ENCODE measurements around the gene DUSP15.

DUSP15 gene

GRCh38 chr20:31894980-31895675 is 24.8 kb upstream of the DUSP15 start:
- no peak for DNase-seq

GRCh38 chr20:31890646-31891045 is 20.3 kb upstream of the DUSP15 start:
- DNase-seq: no peak

- no peak for DNase-seq
Observed at GRCh38 chr20:31883829-31884228, 13.5 kb upstream of the DUSP15 start.

- no peak for DNase-seq
Observed at GRCh38 chr20:31881945-31882344, 11.6 kb upstream of the DUSP15 start.

- DNase-seq: peak; percentile 83
Observed at GRCh38 chr20:31879143-31879987, 9.0 kb upstream of the DUSP15 start.

GRCh38 chr20:31877684-31878083 is 7.4 kb upstream of the DUSP15 start:
- no peak for DNase-seq

GRCh38 chr20:31875671-31876070 is 5.3 kb upstream of the DUSP15 start:
- DNase-seq: no peak

GRCh38 chr20:31872406-31872805 is 2.1 kb upstream of the DUSP15 start:
- no peak for DNase-seq

- no peak for DNase-seq
Observed at GRCh38 chr20:31871618-31871954, 1.3 kb upstream of the DUSP15 start.

- no peak for DNase-seq
Observed at GRCh38 chr20:31870726-31871617, 645 bp upstream of the DUSP15 start.

- DNase-seq: no peak
Observed at GRCh38 chr20:31869673-31869941, 720 bp downstream of the DUSP15 start.

GRCh38 chr20:31868853-31869672 is 1.3 kb downstream of the DUSP15 start:
- no peak for DNase-seq

- no peak for DNase-seq
Observed at GRCh38 chr20:31866221-31866620, 4.1 kb downstream of the DUSP15 start.

GRCh38 chr20:31864521-31865400 is 5.6 kb downstream of the DUSP15 start:
- DNase-seq: no peak

- DNase-seq: no peak
Observed at GRCh38 chr20:31863296-31864085, 6.8 kb downstream of the DUSP15 start.

GRCh38 chr20:31862506-31862905 is 7.8 kb downstream of the DUSP15 start:
- no peak for DNase-seq

- DNase-seq: no peak
Observed at GRCh38 chr20:31862157-31862470, 8.2 kb downstream of the DUSP15 start.

GRCh38 chr20:31861385-31862156 is 8.8 kb downstream of the DUSP15 start:
- DNase-seq: peak; percentile 15

GRCh38 chr20:31861135-31861384 is 9.3 kb downstream of the DUSP15 start:
- DNase-seq: no peak

- DNase-seq: no peak
Observed at GRCh38 chr20:31860390-31861134, 9.8 kb downstream of the DUSP15 start.
